DOHH2 (cell line): Measurements from ENCODE around the gene NOXA1.

Experiments used
- H3F3A ChIP-seq: fragments of 200-600 bp; sonication (generic), shearing (Covaris generic); 2 replicates; pipeline ENCODE4 v1.6.0; 2016; ENCODE audit warnings: antibody characterized with exemption, mild to moderate bottlenecking; ENCODE audit not compliant: control insufficient read depth, insufficient read depth
- H3K27ac ChIP-seq: fragments of 200-600 bp; sonication (generic); 2 replicates; pipeline ENCODE4 v1.5.1; 2014; ENCODE audit warnings: low read depth, mild to moderate bottlenecking, low read length, moderate library complexity
- H3K27me3 ChIP-seq: fragments of 200-600 bp; sonication (generic); 2 replicates; pipeline ENCODE4 v1.6.1; 2014; ENCODE audit warnings: mild to moderate bottlenecking, low read length, mixed read lengths; ENCODE audit not compliant: control insufficient read depth
- H3K36me3 ChIP-seq: fragments of 200-600 bp; sonication (generic); 2 replicates; pipeline ENCODE4 v1.6.1; 2014; ENCODE audit warnings: mild to moderate bottlenecking, low read length, moderate library complexity, mixed read lengths; ENCODE audit not compliant: control insufficient read depth
- H3K4me1 ChIP-seq: fragments of 200-600 bp; sonication (generic); 2 replicates; pipeline ENCODE4 v1.6.1; 2014; ENCODE audit warnings: mild to moderate bottlenecking, low read length, mixed read lengths; ENCODE audit not compliant: control insufficient read depth
- H3K4me2 ChIP-seq: fragments of 200-600 bp; sonication (generic); 2 replicates; pipeline ENCODE4 v1.6.0; 2014; ENCODE audit warnings: mild to moderate bottlenecking, low read length, moderate library complexity
- H3K4me3 ChIP-seq: fragments of 200-600 bp; sonication (generic); 2 replicates; pipeline ENCODE4 v1.5.1; 2014; ENCODE audit warnings: mild to moderate bottlenecking, low read length, mixed read lengths
- H3K79me2 ChIP-seq: fragments of 200-600 bp; sonication (generic); 2 replicates; pipeline ENCODE4 v1.6.1; 2014; ENCODE audit warnings: mild to moderate bottlenecking, low read length, mixed read lengths; ENCODE audit not compliant: control insufficient read depth
- H3K9me2 ChIP-seq: fragments of 200-600 bp; sonication (generic); replicated peaks from 2 replicates; pipeline ENCODE4 v1.6.1; 2014; ENCODE audit warnings: mild to moderate bottlenecking, low read length, mixed read lengths; ENCODE audit not compliant: control insufficient read depth
- H3K9me3 ChIP-seq: fragments of 200-600 bp; sonication (generic); 2 replicates; pipeline ENCODE4 v1.6.1; 2014; ENCODE audit warnings: antibody characterized with exemption, low read length, mixed read lengths; ENCODE audit not compliant: control insufficient read depth, insufficient read depth
- H4K20me1 ChIP-seq: fragments of 200-600 bp; sonication (generic); 2 replicates; pipeline ENCODE4 v1.6.0; 2014; ENCODE audit warnings: low read depth, mild to moderate bottlenecking, antibody characterized with exemption, low read length, moderate library complexity; ENCODE audit not compliant: control insufficient read depth, insufficient read depth
- EZH2phosphoT487 ChIP-seq: fragments of 200-600 bp; sonication (generic); IDR thresholded peaks from 2 replicates; pipeline ENCODE4 v1.6.1; 2017; ENCODE audit warnings: borderline replicate concordance, mild to moderate bottlenecking, antibody characterized with exemption, low read length, moderate library complexity, mixed read lengths
- TF ChIP-seq, protein P1 (sequence below): fragments of 200-600 bp; sonication (generic); IDR thresholded peaks from one replicate; pipeline ENCODE4 v1.5.1; 2014; ENCODE audit warnings: antibody characterized with exemption, mild to moderate bottlenecking, low read depth, low read length; ENCODE audit not compliant: poor library complexity, severe bottlenecking

The NOXA1 gene

DNA sequence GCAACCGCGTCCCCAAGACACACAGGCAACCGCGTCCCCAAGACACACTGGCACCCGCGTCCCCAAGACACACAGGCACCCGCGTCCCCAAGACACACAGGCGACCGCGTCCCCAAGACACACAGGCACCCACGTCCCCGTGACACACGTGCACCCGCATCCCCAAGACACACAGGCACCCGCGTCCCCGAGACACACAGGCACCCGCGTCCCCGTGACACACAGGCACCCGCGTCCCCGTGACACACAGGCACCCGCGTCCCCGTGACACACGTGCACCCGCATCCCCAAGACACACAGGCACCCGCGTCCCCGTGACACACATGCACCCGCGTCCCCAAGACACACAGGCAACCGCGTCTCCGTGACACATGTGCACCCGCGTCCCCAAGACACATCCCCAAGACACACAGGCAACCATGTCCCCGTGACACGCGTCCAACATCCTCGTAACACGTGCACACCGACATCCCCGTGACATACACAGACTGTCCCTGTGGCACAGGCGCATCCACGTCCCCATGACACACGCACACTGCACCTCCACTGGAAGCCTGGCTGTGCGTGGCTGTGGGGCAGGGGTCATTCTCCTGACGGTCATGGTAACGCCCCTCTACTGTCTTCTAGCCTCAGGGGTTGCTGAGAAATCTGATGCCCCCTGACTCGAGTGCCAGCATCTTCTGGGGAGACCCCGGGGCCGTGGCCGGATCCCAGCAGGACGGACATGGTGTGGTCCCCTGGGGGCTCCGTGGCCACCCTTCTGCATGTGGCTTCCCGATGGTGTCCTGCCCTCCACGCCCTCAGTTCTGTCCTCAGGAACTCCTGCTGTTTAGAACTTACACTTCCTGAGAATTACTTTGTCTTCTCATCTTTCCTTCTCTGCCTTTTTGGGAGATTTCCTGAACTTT lies 24.4 kb upstream of the NOXA1 start:
- Histone ChIP-seq H3K4me2 (no peak overlapping the region), H3K79me2 (no peaks in the 10 kb centered on the region), H3K27ac (no peak overlapping the region), H3K9me2 (no peaks in the 10 kb centered on the region), H3K36me3 (no peaks in the 10 kb centered on the region), H4K20me1 (no peaks in the 10 kb centered on the region), H3K9me3 (no peaks in the 10 kb centered on the region), H3K27me3 (no peaks in the 10 kb centered on the region), H3F3A (no peaks in the 10 kb centered on the region), H3K4me1 (peaks cover 9% of the 10 kb centered on the region), H3K4me3 (no peak overlapping the region)
- no peak for TF ChIP-seq EZH2phosphoT487
- TF ChIP-seq, protein P1, sequence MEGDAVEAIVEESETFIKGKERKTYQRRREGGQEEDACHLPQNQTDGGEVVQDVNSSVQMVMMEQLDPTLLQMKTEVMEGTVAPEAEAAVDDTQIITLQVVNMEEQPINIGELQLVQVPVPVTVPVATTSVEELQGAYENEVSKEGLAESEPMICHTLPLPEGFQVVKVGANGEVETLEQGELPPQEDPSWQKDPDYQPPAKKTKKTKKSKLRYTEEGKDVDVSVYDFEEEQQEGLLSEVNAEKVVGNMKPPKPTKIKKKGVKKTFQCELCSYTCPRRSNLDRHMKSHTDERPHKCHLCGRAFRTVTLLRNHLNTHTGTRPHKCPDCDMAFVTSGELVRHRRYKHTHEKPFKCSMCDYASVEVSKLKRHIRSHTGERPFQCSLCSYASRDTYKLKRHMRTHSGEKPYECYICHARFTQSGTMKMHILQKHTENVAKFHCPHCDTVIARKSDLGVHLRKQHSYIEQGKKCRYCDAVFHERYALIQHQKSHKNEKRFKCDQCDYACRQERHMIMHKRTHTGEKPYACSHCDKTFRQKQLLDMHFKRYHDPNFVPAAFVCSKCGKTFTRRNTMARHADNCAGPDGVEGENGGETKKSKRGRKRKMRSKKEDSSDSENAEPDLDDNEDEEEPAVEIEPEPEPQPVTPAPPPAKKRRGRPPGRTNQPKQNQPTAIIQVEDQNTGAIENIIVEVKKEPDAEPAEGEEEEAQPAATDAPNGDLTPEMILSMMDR: no peak

DNA sequence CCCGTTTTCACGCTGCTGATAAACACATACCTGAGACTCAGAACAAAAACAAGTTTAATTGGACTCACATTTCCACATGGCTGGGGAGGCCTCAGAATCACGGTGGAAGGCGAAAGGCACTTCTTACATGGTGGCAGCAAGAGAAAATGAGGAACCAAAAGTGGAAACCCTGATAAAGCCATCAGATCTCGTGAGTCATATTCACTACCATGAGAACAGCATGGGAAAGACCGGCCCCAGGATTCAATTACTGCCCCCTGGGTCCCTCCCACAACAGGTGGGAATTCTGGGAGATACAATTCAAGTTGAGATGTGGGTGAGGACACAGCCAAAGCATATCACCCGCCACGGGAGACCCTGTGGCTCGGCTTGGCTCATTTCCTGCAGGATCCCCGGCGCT lies 20.4 kb upstream of the NOXA1 start:
- Histone ChIP-seq H3K36me3 (no peaks in the 10 kb centered on the region), H3F3A (no peaks in the 10 kb centered on the region), H4K20me1 (peaks cover 4% of the 10 kb centered on the region; the same call in 1 of the 2 replicates), H3K4me3 (no peak overlapping the region), H3K9me2 (no peaks in the 10 kb centered on the region), H3K4me1 (peaks cover 15% of the 10 kb centered on the region), H3K27me3 (peaks cover 9% of the 10 kb centered on the region), H3K9me3 (no peaks in the 10 kb centered on the region), H3K4me2 (no peak overlapping the region), H3K79me2 (no peaks in the 10 kb centered on the region), H3K27ac (no peak overlapping the region)
- TF ChIP-seq, protein P1: no peak
- TF ChIP-seq EZH2phosphoT487: no peak

DNA sequence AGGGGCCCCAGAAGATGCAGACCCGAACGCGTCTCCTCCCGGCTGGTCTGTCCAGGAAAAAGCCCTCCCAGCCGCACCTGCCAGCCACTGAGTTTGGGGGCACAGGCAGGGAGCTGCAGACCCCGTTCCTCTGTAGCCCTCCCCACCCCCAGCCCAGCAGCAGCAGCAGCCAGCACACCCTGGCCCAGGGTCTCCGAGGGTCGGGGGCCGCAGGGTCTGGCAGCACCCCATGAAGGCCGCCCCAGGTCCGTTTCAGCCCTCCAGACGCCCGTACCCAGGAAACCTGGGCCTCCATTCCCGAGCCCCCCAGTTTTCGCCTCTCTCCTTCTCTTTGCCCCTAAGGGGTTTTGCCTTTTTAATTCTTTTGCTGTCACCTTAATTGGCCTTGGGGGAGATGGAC lies 19.9 kb upstream of the NOXA1 start:
- no peaks in the 10 kb centered on the region for H3F3A ChIP-seq
- H3K4me1 ChIP-seq: peaks cover 19% of the 10 kb centered on the region
- H3K9me3 ChIP-seq: no peaks in the 10 kb centered on the region
- TF ChIP-seq EZH2phosphoT487: no peak
- TF ChIP-seq, protein P1: no peak
- no peak overlapping the region for H3K4me2 ChIP-seq
- H3K36me3 ChIP-seq: no peaks in the 10 kb centered on the region
- H3K9me2 ChIP-seq: no peaks in the 10 kb centered on the region
- H3K4me3 ChIP-seq: no peak overlapping the region
- H3K27ac ChIP-seq: no peak overlapping the region
- no peaks in the 10 kb centered on the region for H3K79me2 ChIP-seq
- H3K27me3 ChIP-seq: peaks cover 11% of the 10 kb centered on the region
- H4K20me1 ChIP-seq: peaks cover 4% of the 10 kb centered on the region; the same call in 1 of the 2 replicates
